Ramos (cell line): ENCODE measurements around the gene C5orf15.
"Not testable (repeated sequence)": the region's sequence is repeated elsewhere in the genome, so short reads cannot be mapped to it uniquely, and the experiment has no call there.

ENCODE experiments used
- in situ Hi-C: fragments of 300-500 bp; cut with MboI; formaldehyde crosslinking; loops from one replicate; pipeline ENCODE4 v1.14.3; 2022; ENCODE audit warnings: low sequenced_read_pairs; ENCODE audit not compliant: unreplicated experiment

The C5orf15 gene

DNA sequence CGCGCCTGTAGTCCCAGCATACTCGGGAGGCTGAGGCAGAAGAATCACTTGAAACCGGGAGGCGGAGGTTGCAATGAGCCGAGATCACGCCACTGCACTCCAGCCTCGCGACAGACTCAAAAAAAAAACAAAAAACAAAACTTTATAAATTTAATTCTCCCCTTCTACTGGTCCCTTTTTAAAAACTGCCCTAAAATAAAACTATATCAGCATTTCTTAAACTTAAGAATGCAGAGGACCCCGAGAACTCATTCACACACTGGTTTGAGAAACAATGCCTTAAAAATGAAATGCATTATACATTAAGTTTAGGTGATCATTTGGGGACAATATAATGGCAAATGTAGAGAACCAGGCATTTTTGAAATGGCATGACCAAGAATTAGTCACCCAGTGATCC lies 2.3 kb downstream of the C5orf15 start:
- in situ Hi-C loops: no loop called here

DNA sequence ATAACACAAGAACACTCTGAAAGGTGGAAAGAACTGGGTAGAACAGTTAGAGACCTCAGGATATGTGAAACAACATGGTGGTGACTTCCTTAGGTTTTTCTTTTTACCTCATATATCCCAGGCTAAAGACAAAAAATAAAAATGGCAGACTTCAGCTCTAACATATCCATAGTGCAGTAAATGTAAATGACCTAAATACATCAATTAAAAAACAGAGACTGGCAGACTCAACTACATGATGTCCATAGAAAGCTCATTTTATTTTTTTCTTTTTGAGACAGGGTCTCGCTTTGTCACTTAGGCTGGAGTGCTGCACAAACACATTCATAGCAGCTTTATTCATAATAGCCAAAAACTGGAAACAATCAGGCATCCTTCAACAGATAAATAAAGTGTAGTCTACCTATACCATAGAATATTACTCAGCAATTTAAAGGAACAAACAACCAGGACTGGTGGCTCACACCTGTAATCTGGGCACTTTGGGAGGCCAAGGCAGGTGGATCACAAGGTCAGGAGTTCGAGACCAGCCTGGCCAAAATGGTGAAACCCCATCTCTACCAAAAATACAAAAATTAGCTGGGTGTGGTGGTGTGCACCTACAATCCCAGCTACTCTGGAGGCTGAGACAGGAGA lies 4.8 kb downstream of the C5orf15 start:
- in situ Hi-C loops: no loop called here

DNA sequence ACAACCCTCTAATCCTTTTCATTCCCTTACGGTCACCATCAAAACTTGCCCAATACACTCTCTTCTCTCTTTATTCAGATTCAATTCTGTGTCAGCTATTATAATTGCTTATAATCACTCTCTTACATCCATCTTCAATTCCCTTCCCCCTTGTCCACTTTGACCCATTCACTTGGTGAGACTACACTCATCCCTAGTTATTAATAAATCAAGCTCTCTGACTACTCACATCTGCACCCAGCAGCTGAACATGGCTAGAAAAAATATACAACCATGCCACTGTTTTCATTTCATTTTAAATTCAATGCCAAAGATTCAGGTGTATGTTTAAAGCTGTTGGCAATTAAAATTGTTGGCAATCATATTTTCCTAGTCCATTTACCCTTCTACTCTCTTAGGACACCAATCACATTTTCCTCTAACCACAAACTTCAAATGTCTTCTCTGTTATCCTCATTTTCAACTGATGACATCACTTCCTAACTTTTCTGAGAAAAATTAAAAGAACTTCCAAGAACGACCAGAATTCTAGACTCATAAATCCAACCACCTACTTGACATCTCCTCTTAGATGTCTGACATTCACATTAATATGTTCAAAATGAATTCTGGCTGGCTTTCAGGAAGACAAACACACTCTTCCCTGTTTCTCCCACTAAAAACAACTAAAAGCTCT lies 5.5 kb downstream of the C5orf15 start:
- in situ Hi-C loops: no loop called here

DNA sequence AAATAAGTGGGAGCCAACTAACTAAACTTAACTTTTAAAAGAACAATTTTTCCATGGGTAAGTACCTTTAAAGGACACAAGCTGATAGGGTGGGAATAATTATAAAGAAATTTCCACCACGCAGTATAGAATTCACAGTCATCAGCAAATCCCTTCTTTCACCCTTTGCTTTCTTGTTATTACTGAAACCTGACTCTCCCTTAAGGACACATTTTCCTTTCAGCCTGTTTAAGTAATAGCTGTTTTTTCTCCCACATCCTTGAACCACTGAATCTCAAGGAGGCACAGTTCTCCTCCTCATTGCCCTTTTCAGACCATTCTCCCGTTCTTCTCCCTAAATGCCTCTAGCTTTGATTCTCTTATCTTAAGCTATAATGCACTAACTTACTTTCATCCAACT lies 6.3 kb downstream of the C5orf15 start:
- in situ Hi-C loops: no loop called here

DNA sequence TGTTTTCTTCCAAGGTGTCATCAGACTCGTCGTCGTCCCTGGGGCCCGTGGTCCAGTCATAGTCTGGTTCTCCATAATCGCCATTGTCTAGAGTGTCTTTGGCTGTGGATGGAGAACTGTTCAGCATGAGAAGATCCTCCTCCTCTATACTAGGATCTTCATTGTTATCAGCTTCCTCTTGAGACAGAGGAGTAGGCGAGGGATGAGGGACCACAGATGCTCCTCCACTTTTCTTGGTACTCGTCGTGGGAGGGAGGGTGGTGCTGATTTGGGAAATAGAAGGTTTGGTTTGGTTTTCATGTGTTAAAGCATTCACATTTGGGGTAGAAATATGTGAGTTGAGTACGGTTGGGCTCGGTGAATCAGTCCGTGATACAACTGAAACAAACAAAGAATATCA lies 8.8 kb downstream of the C5orf15 start:
- in situ Hi-C loops: no loop called here

DNA sequence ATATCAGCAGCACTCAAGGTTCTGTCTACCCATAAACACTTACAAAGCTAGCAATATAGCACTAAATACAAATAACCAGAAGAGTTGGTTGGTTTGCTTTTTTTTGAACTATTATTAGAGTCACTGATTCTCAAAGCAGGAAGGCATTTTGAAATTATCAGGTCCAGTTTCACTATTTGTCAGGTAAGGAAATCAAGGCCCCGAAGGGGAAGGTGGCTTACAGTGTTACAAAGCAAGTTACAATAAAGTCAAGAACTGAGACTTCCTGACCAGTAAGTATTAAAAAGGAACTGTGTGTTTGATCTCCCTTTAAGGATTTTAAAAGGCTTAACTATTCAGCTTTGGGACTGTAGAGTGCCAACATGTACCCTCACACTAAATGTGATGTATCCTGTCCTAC lies 10.8 kb downstream of the C5orf15 start:
- in situ Hi-C loops: no loop called here

DNA sequence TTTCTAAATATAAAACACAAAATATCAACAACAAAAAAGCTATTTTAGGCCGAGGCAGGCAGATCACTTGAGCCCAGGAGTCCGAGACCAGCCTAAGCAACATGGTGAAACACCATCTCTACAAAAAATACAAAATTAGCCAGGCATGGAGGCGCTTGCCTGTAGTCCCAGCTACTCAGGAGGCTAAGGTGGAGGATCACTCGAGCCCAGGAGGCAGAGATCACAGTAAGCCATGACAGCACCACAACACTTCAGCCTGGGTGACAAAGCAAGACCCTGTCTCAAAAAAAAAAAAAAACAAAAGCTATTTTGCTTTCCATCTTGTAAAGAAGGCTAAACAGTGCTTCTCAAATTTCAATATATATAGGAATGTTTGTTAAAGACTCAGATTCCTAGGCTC lies 11.3 kb downstream of the C5orf15 start:
- in situ Hi-C loops: no loop called here

DNA sequence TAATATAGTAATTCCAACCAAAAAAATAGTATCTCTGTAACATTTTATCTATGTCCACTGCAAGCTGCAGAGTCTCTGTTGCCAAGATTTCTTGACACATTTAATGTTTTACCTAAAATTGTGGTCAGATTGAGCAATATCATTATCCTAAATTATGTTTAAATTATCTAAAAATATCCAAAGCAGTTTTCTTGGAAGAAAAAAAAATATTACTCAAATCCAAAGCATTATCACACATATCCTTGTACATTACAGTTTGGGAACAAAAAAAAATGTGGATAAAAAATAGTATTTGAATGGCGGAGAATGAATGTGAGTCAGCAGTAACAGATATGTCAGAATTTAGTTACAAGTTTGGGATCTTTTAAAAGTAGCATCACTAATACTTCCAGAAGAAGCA lies 12.2 kb downstream of the C5orf15 start:
- in situ Hi-C loops: not testable (repeated sequence)

DNA sequence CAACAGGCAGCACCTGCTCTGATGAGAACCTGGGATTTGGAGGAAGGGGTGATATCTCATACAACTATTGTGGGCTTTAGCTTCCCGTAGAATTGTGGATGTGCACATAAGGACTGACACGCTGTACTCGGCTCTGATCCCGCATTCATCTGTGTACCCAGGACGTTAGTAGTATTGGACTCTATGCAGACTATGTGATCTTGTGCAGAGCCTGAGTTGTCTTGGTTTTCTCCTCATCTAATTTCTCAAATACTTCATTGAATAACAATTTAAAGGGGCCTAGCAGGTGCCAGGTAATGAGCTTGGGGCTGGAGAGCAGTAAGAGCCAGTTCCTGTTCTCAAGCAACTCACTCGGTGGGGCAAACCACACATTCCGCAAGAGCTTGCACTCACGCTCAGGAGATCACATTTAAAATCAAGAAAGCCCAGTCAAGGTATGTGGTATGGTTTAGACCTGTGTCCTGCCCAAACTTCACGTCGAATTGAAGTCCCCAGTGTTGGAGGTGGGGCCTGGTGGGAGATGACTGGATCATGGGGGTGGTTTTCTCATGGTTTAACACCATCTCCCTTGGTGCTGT lies 14.8 kb downstream of the C5orf15 start:
- in situ Hi-C loops: no loop called here

DNA sequence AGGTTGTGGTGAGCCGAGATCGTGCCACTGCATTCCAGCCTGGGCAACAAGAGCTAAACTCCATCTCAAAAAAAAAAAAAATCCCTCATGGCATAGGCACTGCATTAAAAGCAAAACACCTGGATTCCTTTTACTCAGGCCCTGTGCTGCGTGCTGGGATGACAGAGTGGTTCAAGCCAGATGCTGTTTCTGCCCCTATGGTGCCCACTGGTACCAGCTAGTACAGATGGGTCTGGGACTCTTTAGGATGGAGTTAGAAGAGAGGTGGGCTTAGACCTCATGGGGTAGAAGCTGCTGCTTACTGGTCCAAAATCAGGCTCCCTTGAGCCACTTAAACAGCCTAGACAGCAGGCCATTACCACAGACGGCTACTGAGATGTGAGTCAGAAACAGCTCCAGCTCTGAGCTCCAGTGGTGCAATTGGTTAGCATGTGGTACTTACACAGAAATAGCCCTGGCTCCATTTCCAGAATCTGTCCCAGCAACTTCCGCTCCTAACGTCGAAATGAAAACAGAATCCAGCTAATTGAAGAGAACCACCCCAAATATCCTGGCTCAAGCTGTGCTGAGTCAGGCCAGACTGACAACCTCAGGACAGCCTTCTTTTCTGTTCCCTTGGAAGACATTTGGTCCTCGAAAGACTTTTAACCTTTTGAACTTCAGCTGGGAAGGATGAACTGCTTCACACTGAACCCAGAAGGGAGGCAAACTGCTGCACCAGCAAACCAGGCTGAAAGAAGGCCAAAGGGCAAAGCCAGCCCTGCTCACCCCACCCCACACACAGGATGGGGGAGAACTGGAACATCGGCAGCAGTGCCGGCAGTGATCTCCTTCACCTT lies 15.5 kb downstream of the C5orf15 start:
- in situ Hi-C loops: no loop called here

DNA sequence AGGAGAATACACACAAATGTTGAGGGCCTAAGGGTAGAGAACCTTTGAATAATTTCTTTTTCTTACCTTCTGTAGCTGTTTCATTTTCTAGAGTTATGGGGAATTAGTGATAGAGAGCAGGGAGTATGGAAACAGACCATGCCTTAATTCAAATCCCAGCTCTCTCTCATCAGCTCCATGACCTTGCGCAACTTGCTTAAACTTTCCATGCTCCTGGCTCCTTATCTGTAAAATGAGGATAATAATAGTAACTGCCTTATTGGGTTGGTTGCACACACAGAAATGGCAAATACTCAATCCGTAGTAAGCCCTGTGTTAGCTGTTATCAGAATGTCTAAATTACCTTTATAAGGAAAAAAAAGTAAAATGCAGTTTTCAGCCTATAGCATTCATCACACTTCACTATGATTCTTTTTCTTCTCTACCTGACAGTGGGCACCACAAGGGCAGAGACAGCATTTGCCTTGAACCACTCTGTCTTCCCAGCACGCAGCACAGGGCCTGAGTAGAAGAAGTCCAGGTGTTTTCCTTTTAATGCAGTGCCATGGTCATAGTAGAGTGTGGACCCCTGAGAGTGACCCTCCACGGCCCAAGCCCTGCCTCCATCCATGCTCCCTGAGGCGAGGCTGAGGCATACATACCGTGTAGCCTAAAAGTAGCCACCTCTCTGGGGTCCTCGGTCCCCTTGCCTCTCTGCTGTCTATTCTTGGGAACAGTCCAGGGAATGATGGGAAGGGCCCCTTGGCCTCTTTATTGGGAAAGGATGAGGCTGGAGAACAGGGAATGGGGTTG lies 17.4 kb downstream of the C5orf15 start:
- in situ Hi-C loops: no loop called here

DNA sequence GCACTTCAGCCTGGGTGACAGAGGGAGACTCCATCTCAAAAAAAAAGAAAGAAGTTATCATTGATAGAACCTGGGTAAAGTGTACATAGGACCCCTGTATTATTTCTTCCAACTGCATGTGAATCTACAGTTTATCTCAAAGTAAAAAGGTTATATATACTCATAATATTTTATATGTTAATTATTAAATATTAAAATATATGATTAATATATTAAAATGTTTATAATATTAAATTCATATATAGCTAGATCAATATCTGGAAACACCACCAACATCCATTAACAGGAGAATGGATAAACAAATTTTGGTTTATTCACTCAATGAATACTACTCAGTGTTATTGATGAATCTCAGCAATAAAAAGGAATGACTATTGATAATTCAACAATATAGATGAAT lies 19.7 kb downstream of the C5orf15 start:
- in situ Hi-C loops: loop anchor here (10.0 to 25.0 kb wide), 2 partner anchors 394 to 836 kb away; no protein-coding TSS in a partner anchor

DNA sequence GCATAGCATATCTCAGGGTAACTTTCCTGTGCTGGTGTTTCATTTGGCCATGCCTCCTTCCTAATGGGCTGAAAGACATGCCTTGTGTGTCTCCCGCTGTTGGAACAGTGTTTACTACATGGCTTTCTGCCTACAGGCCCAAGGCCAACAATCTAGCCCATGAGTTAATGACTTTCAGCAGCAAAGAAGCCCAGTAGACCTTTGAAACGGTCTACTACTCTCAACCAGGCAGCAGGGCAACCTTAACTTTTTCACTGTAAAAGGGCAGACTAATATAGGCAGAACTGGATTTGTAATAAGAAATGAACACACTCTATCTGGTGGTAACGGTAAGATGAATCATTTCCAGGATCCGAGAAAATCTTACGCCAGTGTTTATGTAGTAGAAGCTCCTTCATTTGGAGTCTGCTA lies 21.0 kb downstream of the C5orf15 start:
- in situ Hi-C loops: loop anchor here (10.0 to 25.0 kb wide), 2 partner anchors 393 to 835 kb away; no protein-coding TSS in a partner anchor

DNA sequence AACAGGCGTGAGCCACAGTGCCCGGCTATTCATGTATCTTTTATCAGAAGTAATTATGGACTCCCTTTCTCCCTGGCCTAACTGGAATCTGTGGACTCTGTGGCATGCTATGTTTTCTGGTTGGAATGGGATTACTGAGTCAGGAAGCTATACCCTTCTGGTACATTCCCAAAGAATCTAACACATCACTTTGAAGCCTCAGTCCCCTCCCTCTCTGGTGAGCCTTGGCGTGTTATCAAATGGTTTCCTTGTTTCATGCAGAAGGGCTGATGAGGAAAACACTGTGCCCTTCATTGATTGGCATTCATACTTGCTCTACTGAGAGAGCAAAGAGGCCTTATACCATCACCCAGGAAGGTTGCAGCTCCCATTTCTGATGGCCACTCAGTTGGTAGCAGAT lies 22.9 kb downstream of the C5orf15 start:
- in situ Hi-C loops: loop anchor here (10.0 to 25.0 kb wide), 2 partner anchors 391 to 833 kb away; no protein-coding TSS in a partner anchor

DNA sequence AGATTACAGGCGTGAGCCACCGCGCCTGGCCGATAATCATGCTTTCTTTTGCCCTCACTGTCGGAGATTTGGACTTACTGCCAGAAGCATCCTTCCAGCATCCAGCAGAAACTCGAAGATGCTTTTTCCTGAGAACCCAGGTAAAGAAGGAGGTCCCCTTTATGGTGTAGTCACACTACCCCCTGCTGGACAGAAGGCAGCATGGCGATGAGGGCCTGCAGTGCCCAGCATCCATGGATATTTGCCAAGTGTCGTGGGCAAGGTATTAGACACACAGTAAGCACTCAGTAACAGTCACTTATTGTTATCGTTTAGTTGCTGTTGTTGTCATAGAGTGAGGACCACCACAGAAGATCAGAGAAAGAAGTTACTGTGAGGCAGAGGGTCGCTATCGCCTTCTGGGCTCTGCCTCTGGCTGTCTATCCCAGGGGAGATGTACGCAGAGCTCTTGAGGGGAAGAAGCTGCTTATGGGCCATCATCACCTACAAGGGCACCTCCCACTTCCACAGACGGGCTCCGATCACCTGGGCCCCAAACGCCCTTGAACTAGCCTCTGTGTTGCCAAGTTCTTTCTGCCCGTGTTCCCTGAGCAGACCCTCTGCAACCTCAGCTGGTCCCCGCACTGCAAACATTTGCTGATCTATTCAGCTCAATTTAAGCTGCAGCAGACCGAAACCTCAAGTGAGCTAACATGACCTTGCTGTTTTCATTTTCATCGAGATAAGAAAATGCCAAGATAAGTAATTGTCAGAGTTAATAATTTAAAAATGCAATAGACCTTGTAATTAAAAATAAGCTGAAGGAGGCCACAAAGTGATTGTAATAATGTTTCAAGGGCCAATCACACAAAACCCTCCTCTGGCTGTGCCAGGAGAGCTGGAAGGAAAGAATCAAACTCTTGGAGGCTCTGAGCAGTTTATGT lies 23.9 kb downstream of the C5orf15 start:
- in situ Hi-C loops: loop anchor here (5.0 to 25.0 kb wide), 3 partner anchors 390 to 832 kb away; no protein-coding TSS in a partner anchor

DNA sequence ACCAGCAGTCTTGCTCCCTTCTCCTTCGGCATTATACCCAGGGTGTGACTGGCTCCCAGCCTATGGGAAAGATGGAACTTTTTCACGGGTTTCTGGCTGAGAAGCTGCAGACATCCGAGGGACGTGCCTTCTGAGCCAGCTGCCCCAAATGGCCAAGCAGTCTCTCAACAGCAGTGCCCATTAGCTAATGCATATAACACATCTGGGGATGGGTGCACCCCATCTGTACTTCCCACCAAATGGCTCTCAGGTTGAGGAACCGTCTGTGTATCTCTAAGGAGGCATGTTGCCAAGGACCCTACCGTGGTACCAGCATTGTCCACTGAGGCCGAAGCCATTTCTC lies 25.0 kb downstream of the C5orf15 start:
- in situ Hi-C loops: loop anchor here (5.0 to 25.0 kb wide), 3 partner anchors 389 to 831 kb away; no protein-coding TSS in a partner anchor

DNA sequence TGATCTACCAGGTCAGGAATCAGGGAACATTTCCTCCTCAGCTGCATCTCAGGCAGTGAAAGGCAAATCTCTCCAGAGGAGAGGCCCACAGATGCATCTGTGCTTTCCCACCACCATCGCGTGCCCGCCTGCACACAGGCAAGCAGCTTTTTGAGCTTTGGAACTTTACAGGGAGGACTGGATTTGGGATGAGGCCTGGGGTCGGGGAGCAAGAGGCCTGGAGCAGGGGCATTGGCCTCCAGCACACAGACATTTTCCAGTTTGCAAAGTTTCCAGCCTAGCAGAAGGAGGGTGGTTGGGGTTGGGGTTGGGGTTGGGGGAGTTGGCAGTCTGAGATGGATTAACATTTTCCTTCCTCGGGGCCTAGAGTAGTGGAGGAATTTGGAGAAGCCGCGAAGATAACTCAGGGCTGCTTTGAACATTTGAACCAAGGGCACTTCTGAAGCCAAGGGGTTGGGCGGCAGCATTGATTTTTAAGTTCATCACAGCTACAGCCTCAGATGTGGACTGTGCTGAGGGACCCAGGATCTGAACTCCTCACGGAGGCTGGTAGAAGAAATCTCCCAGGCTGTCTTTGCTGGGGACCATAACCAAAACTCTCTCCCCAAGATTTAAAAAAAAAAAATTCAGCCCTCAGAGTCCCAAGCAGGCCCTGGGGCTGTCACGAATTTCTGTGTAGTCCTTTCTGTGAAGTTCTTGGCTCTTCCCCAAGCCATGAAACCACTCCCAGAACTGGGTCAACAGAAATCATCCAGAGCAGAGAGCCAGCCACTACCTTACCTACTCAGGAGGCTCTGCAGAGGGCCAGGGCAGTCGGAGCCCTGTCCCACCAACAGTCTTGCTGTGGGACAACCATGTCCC lies 25.6 kb downstream of the C5orf15 start:
- in situ Hi-C loops: loop anchor here (5.0 to 25.0 kb wide), 3 partner anchors 388 to 831 kb away; no protein-coding TSS in a partner anchor
